GM18526 (cell line): Measurements from ENCODE around the gene HMMR.

Experiments
- POLR2A ChIP-seq: IDR thresholded peaks from 3 replicates; pipeline ENCODE4 v1.6.1; 2011; ENCODE audit not compliant: insufficient read length; ENCODE audit errors: extremely low read depth

Gene HMMR

GRCh38 chr5:163496286-163496685 lies 35.9 kb downstream of the HMMR start:
- TF ChIP-seq POLR2A, result no peak

DNA sequence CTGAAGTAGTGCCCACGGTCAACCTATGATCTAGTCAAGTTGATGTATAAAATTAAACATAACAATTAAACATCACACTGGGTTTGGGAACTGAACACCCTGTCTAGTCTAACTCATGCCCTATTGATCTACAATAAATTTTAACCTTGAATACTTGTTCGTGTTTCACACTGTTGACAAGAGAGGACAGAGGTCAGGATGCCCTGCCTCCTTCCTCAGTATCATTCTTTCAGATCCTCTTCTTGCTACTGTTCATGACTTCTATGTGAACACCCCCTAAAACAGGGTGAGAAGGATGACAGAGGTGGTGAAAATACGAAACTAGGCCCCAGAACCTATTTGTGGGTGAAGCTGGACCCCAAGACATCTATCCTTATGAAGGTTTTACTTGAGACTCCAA lies 36.9 kb downstream of the HMMR start:
- TF ChIP-seq POLR2A, result no peak

DNA sequence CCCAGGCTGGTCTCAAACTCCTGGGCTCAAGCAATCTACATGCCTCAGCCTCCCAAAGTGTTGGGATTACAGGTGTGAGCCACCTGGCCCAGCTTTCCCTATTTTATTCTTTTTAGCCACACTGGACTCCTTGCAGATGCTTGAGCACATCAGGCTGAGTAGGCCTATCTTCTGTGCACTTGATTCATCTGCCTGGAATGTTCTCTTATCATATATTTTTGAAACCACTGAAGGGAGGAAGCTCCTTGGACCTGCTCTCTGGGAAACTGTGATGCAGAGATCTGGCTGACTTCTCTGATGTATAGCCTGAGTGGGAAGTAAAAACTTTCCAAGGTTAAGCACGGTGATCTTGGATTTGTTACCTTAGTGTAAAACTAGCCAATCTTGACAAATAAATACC lies 38.5 kb downstream of the HMMR start:
- no peak for TF ChIP-seq POLR2A

- no peak for TF ChIP-seq POLR2A
Measured at GRCh38 chr5:163502521-163502920, 42.1 kb downstream of the HMMR start.

DNA sequence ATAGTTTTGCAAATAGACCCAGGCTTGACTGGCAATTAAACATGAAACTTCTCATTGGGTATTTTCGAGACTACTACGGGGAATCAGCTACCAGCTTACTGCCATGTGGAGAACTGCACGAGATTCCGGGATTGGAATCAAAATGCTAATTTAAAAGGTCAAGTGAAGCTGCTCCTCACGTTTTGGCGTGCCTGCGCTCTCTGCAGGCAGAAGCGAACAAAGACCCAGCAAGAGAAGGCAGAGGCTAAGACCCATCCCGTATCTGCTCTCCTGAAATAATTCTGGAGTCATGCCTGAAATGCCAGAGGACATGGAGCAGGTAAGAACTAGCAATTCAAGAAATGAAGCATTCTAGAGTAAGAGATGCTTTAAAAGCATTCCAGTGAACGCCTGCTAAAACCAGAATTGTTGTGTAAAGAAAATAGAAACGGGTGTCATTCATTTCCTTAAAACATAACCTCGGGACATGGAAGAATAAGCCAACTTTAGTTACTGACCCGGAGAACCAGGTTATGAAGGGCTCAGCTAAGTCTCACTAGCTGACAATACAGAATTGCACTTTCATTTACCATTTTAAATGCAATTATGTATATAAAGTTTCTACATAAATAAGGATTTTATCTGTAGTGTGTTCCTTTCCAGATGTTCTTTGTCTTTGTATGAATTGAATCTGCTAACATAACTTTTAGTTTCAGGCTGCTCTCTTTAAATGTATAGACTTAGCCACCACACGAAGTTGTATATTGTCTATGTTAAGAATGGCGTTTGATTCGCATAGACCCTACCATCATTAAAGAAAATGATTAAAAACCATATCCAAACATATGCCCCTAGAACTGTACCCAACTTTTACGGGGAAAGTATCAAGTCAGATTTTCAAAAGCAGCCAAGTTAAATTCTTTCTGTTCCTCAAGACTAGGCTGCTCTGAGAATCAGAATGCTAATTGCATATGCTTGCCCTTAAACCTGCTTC lies 43.0 kb downstream of the HMMR start:
- no peak for TF ChIP-seq POLR2A

GRCh38 chr5:163504079-163504931 lies 43.9 kb downstream of the HMMR start:
- TF ChIP-seq POLR2A, result no peak

- no peak for TF ChIP-seq POLR2A
Measured at GRCh38 chr5:163505049-163505367, 44.6 kb downstream of the HMMR start.

DNA sequence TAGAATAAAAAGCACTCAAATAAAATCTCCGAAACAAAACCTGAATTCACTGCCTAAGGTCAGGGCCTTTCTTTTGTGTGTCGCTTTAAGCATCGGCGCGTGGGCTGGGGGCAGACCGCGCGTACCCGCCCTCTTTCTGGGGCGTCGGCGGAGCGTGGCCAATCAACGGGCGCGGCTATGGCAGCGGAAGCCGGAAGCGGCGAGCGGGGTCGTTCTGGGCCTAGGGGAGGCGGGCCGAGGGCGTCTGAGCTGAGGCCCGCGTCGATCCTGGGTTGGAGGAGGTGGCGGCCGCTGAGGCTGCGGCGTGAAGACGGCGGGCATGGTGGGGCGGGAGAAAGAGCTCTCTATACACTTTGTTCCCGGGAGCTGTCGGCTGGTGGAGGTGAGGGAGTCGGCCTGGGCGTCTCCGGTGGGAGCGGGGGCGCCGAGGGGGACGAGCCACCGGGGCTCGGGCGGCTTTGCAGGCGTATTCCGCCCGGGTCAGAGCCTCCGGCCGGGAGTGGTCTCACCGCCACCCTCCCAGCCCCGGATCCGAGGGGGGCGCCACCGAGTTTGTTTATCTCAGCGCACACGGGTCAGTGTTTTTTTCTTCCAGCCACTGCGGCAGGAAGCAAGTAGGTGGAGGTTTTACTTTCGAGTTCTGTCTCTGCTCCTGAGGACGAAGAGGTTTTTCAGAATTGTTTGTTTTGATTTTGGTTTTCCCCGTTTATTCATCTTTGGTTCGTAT lies 45.1 kb downstream of the HMMR start, which contains the start of gene MAT2B:
Gene MAT2B, plus strand, starts transcription at position 252 of the 727 bp plus-strand sequence. Its CDS starts 68 bp downstream, at position 320.
- peak; percentile 86 for TF ChIP-seq POLR2A

DNA sequence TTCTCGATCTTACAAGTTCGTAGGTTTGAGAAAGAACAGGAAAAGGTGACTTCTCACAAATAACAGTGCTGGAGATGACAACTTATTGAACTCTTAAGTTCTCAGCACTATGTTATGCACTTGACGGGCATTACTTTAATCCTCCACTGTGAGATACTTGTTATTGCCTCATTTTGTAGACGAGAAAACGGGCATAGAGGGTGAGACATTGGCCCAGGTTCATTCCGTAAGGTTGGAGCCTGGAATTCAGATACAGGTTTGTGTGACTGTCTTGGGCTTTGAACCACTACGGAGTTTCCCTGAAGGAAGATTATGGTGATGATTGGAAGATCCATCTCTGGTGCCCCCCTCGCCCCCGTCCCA lies 45.6 kb downstream of the HMMR start:
- no peak for TF ChIP-seq POLR2A

GRCh38 chr5:163506726-163507125 lies 46.3 kb downstream of the HMMR start:
- no peak for TF ChIP-seq POLR2A

DNA sequence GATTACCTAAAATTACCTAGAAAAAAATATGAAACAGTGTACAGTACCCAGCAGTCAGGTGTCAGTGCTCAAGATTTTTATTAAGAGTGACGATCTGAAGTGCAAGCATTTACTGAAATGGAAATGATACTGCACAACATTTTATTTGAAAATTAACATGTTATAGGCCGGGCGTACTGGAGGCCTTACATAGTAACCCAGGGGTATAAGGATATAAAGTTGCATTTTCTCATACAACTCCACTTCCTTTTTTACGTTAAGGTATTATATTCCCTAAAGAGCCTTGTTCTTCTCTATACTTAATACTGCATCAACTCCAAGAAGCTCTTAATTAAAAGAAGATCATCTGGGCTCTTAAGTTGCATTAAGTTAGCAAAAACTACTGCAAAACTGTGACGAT lies 48.3 kb downstream of the HMMR start:
- no peak for TF ChIP-seq POLR2A

GRCh38 chr5:163509291-163509951 lies 49.0 kb downstream of the HMMR start:
- TF ChIP-seq POLR2A, result no peak

DNA sequence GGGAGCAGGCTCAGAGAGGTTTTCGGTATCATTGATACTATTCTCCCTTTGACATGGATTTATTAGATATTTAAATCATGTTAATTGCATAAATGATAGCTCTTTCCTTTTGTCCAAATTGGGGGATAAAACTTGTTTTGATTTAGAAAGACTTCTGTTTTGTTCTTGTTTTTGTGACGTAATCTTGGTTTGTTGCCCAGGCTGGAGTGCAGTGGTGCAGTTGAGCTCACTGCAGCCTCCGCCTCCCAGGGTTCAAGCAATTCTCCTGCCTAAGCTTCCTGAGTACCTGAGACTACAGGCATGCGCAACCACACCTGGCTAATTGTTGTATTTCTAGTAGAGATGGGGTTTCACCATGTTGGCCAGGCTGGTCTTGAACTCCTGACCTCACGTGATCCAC lies 52.1 kb downstream of the HMMR start:
- no peak for TF ChIP-seq POLR2A

DNA sequence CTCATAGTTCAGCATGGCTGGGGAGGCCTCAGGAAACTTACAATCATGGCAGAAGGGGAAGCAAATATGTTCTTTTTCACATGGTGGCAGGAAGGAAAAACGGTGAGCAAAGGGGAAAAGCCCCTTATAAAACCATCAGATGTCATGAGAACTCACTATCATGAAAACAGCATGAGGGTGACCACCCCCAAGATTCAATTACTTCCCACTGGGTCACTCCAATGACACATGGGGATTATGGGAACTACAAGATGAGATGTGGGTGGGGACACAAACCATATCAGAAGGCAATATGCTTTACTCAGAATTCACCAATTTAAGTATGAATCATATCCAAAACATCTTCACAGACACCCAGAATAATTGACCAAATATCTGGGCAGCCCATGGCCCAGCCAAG lies 64.7 kb downstream of the HMMR start:
- TF ChIP-seq POLR2A, result no peak

- TF ChIP-seq POLR2A, result no peak
Measured at GRCh38 chr5:163529698-163530097, 69.3 kb downstream of the HMMR start.
